Urinary bladder (tissue), 4 donors: ENCODE results near the gene RPTOR. TPM values are rescaled to one million over a fixed set of nuclear protein-coding genes. Genes with fewer than 3 reads are reported as not detected.

ENCODE experiments used
- DNase-seq: peaks from one replicate; pipeline ENCODE4 v3.0.0-alpha.2; 2015; ENCODE audit errors: extremely low spot score
- H3K27ac ChIP-seq: one replicate; pipeline ENCODE4 v1.5.1; 2013; ENCODE audit warnings: low read depth, mild to moderate bottlenecking, moderate library complexity
- H3K36me3 ChIP-seq: one replicate; pipeline ENCODE4 v1.6.1; 2013; ENCODE audit warnings: mild to moderate bottlenecking, moderate library complexity; ENCODE audit not compliant: insufficient read depth
- H3K4me1 ChIP-seq: one replicate; pipeline ENCODE4 v1.6.1; 2013; ENCODE audit warnings: mild to moderate bottlenecking, moderate library complexity; ENCODE audit not compliant: insufficient read depth
- H3K4me3 ChIP-seq: one replicate; pipeline ENCODE4 v1.5.1; 2013; ENCODE audit warnings: low read depth, low read length
- WGBS: extraction: QIAGEN DNeasy Blood & Tissue Kit; methylation state at CpG from one replicate; pipeline ENCODE4 v1.1.7; 2013; 5-methylcytosine and 5-hydroxymethylcytosine counted together
- polyA plus RNA-seq: library from polyadenylated mRNA; stranded (reverse); fragments of 200-250 nt; gene quantifications from one replicate; pipeline ENCODE4 v1.2.3, GENCODE V29; 2013
- total RNA-seq: library from RNA; depleted of rRNA; stranded (reverse); fragments of >200 nt; gene quantifications from one replicate; pipeline ENCODE4 v1.2.3, GENCODE V29; 2014
- donor health status: healthy with polysubstance abuse.
- donor health status: healthy.

Gene RPTOR
- total and polyA plus RNA-seq, 2 donors: 23.5 to 54.1 TPM

DNA sequence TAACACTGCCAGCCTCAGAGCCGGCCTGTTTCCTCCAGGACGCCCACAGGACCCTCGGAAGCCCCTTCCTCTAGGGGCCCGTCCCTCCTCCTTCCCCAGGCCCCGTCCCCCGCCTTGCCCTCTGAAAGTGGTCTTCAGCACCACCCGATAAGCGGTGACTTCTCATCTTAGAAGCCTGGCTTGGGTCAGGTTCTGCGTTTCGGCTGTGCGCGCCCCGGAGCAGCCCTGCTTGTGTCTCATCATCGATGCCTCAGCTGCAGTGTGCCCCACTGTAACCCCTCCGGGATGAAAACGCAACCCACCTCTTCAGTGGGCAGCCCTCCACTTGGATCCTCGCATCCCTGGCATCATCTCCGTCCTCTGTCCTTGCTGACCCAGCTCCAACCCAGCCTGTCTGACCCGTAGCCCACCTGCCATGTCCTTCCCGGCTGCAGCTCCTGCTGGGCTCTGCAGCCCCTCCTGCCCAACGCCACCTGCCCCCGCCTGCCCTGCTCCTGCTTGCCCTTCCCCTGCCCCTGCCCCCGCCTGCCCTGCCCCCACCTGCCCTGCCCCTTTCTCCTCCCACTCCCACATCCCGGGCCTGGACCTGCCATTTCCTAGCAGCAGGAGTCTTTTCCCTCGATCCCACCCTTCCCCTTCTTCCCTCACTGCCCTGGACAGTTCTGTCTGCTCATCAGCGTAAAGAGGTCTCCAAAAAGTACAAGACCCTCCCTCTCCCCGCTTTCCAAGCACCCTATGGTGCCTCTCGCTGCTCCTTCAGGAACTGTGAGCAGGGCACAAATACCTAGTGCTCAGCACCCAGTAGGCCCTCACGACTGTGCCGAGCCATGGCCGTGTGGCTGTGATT lies 334.5 kb downstream of the RPTOR start:
- no peak for DNase-seq
- no peak overlapping the region for H3K27ac ChIP-seq
- WGBS: 93% methylated on average over 31 of the region's 31 CpGs
- no peaks in the 10 kb centered on the region for H3K4me1 ChIP-seq
- H3K4me3 ChIP-seq: no peak overlapping the region
- H3K36me3 ChIP-seq: peaks cover 2% of the 10 kb centered on the region

DNA sequence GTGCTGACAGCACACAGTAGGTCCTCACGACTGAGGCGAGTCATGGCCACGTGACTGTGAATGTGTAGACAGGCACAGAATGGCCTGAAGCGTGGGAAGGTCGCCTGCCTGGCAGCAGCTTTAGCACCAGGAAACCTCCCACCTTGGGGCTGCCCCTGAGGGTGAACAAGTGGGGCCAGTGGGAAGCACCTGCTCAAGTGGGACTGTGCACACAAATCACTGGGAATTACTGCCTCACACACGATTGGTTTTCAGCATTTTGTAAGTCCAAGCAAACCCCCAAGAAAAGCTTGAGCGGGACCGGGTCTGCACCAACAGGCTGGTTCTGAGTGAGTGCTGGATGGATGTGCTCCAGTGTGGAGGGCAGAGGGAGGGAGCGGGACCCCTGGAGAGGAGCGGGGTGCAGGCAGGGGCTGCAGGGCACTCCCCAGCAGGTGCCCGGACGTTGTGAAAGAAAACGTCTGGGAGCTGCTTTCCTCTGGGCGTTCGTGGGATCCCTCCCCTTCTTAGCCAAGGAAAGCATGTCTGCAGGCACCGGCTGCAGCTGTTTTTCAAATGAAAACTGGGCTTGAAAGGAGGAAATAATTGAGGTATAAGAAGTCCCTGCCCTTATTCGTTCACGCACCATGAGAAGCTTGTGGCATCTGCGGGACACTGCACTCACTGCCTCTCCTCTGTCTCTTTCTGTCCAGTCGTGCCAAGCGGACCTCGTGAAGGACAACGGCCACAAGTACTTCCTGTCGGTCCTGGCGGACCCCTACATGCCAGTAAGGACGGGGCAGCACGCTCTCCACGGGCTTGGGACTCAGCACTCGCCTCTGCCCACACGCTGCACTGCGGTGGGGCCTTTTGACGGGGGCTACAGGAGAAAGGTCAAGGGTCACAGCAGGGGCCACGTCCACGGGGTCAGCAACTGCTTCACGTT lies 335.3 kb downstream of the RPTOR start:
- 85% methylated on average over 35 of the region's 35 CpGs for WGBS
- Histone ChIP-seq H3K4me3 (no peak overlapping the region), H3K4me1 (no peaks in the 10 kb centered on the region), H3K36me3 (peaks cover 2% of the 10 kb centered on the region), H3K27ac (no peak overlapping the region)
- DNase-seq: no peak

DNA sequence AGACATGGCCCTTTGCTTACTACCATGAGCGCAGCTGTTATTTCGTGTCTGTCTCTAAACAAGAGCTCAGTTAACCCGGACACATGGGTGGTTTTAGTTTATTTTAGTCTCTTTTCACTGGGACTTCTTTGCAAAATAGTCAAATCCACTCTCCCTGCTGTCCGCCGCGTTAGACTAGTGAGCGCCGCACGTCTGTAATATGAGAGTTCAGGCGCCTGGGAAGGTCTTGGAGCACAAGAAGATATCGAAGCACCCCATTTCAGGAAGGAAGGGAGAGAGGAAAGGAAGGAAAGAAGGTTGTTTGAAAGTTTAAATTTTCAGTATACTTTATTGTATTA lies 336.0 kb downstream of the RPTOR start:
- Histone ChIP-seq H3K4me1 (no peaks in the 10 kb centered on the region), H3K4me3 (no peak overlapping the region), H3K27ac (no peak overlapping the region), H3K36me3 (peaks cover 2% of the 10 kb centered on the region)
- DNase-seq: no peak
- WGBS: 84% methylated on average over 11 of the region's 11 CpGs

DNA sequence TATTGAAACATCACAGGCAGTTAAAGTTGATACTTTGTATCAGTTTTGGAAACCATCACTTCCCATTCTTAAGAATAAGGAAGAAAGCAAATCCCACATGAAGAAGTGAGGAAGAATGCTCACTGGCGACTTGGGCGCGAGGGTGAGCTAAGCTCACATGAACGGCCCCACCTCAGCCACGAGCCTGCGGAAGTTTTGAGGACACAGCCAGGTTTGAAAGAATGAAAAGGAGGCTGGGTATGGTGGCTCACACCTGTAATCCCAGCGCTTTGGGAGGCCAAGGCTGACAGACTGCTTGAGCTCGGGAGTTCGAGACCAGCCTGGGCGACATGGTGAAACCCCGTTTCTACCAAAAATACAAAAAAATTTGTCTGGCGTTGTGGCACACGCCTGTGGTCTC lies 336.7 kb downstream of the RPTOR start:
- no peak overlapping the region for H3K27ac ChIP-seq
- 94% methylated on average over 13 of the region's 13 CpGs for WGBS
- no peak overlapping the region for H3K4me3 ChIP-seq
- DNase-seq: no peak
- peaks cover 5% of the 10 kb centered on the region for H3K36me3 ChIP-seq
- no peaks in the 10 kb centered on the region for H3K4me1 ChIP-seq

DNA sequence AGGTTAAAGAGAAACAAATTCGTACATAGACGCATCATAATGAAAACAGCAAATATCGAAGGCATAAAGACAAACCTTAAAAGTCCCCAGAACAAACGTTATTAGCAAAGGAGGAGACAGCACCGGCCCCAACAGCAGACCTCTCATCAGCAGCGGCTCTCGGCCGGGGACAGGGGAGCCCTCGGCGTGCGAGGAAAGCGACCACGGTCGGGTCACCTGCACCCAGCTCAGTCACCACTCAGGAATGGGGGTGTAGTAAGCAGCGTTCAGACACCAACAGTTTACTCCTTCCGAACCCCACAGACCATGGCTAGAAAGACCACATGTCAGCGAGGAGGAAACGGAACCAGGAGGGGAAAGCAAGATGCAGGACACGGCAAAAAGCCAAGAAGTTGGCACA lies 337.7 kb downstream of the RPTOR start:
- WGBS: 94% methylated on average over 19 of the region's 19 CpGs
- Histone ChIP-seq H3K36me3 (peaks cover 5% of the 10 kb centered on the region), H3K4me1 (no peaks in the 10 kb centered on the region), H3K4me3 (no peak overlapping the region), H3K27ac (no peak overlapping the region)
- no peak for DNase-seq

DNA sequence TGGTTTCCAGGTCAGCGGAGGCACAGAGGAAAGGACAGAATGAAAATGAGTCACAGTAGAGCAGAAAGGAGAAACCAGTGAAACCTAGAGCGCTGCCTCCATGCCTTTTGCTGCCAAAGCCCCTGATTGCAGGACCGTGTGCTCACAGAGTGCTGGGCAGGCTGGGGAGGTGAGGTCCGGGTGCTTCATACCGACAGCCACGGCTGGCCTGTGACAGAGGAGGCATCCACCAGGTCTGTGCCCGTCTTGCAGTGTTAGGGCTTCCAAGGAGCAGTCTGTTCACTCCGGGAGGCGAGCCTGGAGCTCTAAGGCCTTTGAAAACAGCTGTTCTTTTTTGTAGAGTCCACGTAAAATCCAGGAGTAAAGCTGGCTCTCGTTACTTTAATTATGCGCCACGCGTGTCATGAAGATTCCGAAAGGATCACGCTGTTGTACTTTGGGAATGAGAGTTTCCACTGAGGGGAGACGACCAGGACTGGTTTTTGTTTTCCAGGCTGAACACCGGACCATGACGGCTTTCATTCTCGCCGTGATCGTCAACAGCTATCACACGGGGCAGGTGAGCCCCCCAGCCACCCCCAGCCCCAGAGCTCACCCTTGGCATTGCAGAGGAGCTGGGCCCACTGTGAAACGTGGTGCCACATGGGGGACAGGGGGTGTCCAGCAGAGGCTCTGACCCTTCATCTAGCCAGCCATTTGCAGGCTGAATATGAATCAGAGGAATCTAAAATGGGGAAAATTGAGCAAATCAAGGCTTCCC lies 338.5 kb downstream of the RPTOR start:
- Histone ChIP-seq H3K4me3 (no peak overlapping the region), H3K27ac (no peak overlapping the region), H3K36me3 (peaks cover 5% of the 10 kb centered on the region), H3K4me1 (no peaks in the 10 kb centered on the region)
- no peak for DNase-seq
- 94% methylated on average over 24 of the region's 24 CpGs for WGBS

DNA sequence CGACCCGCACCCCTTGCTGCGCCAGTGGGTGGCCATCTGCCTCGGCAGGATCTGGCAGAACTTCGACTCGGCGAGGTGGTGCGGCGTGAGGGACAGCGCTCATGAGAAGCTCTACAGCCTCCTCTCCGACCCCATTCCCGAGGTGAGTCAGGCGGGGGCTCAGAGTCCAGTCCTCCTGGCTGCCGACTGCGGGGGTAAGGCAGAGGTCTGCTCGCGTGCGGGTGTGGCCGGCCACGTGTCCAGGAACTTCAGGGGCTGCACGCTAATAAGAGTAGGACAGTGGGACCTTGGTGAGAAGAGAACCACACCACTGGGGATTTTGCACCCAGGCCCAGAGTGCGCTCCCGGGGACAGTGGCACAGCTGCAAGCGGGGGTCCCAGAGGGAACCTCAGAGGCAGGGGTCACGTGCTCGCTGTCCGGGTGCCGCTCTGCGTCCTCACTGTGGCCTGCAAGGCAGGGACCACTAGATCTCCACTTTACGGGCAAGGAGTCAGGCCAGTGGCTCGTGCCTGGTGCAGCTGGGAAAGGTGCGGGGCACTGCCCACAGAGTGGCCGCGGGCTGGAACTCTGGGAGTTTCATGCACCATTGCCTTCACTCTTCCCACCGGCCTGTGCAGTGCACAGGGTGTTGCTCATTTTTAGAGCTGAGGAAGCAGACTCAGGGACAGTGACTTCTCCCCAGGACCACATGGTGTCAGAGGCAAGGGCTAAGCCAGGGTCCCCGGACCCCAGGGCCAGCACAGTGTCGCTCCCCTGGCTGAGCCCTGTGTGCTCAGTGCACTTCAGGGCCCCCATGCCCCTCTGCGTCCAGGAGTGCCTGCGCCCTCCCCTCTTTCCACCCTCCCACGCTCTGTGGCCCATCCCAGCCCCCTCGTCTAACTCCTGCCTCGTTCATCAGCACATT lies 339.4 kb downstream of the RPTOR start:
- Histone ChIP-seq H3K27ac (no peak overlapping the region), H3K36me3 (peaks cover 5% of the 10 kb centered on the region), H3K4me1 (no peaks in the 10 kb centered on the region), H3K4me3 (no peak overlapping the region)
- 97% methylated on average over 42 of the region's 42 CpGs for WGBS
- DNase-seq: no peak

DNA sequence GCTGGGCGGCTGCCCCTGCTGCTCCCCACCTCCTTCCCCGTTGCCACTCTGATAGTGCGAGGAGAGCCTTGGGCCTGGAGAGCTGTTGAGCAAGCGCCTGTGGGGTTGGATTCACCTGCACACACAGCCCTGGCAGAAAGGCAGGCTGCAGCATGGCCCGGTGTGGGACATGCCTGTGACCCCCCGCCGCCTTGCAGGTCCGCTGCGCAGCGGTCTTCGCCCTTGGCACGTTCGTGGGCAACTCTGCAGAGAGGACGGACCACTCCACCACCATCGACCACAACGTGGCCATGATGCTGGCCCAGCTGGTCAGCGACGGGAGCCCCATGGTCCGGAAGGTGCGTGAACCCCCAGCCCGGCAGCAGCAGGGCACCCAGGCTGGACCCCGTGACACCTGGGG lies 340.2 kb downstream of the RPTOR start:
- H3K4me1 ChIP-seq: no peaks in the 10 kb centered on the region
- H3K27ac ChIP-seq: no peak overlapping the region
- 98% methylated on average over 22 of the region's 22 CpGs for WGBS
- H3K4me3 ChIP-seq: no peak overlapping the region
- DNase-seq: no peak
- peaks cover 5% of the 10 kb centered on the region for H3K36me3 ChIP-seq

DNA sequence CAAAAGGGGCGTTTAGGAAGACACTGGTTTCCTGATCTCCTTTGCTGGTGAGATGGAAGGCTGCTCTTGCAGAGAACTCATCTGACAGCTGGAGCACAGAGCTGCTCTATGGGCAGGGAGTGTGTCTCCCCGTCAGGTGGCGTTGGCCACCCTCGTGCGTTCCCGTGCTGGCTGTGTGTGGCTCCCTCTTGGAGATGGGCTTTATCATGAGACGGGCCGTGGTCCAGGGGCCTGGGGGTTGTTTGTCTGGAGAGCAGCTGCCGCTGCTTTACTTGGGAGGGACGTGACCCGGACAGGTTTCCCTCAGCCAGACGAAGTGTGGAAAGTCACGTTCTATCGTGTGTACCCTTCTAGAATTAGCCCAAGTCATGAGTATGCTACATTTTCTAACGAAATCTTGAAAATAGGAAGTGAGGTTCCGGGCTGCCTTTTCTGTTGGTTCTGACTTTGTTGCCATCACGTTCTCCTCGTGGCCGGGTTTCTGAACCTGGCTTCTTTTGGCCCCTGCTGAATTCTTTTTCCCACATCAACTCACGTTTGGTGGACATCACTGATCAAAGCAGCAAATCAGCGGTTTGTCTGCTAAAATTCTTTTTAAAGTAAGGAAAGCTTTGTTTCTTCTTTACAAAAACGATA lies 341.4 kb downstream of the RPTOR start:
- 95% methylated on average over 22 of the region's 22 CpGs for WGBS
- Histone ChIP-seq H3K27ac (no peak overlapping the region), H3K4me3 (no peak overlapping the region), H3K4me1 (no peaks in the 10 kb centered on the region), H3K36me3 (peaks cover 5% of the 10 kb centered on the region)
- DNase-seq: no peak

DNA sequence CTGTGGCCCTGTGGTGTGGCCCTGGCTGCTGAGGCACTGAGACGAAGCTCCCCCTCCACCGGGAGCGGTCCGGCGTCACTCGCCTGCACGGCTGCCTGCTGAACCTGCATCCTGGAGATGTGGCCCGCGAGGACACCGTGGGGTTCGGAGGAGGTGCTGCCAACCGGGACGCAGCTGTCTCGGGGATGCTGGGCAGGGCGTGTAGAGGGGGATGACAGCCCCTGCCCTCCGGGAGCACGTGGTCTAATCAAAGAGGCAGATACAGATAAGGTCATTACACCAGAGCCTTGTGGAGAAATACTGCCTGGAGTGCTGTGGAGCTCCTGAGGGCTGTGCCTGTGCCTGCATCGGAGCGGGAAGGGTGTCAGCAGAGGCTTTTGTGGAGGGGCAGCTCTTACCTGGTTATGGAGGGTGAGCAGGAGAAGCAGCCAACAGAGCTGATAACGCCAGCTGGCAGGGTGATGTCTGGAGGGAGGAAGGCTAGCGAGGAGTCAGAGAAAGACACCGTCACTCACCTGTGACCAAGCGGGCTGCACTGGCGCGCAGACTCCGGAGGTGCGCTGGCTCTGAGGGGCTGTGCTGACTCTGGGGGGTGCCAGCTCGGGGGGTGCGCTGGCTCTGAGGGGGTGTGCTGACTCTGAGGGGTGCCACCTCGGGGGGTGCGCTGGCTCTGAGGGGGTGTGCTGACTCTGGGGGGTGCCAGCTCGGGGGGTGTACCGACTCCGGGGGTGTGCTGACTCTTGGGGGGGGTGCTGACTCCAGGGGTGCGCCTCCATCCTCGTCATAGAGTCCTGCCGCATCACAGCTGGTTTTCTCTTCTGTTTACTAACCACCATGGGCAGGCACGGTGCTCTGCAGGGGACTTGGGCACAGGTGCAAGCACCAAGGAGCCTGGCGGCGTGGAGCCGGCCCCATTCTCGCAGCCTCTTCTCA lies 342.3 kb downstream of the RPTOR start:
- Histone ChIP-seq H3K36me3 (peaks cover 2% of the 10 kb centered on the region), H3K27ac (no peak overlapping the region), H3K4me1 (no peaks in the 10 kb centered on the region), H3K4me3 (no peak overlapping the region)
- no peak for DNase-seq
- 94% methylated on average over 42 of the region's 42 CpGs for WGBS

DNA sequence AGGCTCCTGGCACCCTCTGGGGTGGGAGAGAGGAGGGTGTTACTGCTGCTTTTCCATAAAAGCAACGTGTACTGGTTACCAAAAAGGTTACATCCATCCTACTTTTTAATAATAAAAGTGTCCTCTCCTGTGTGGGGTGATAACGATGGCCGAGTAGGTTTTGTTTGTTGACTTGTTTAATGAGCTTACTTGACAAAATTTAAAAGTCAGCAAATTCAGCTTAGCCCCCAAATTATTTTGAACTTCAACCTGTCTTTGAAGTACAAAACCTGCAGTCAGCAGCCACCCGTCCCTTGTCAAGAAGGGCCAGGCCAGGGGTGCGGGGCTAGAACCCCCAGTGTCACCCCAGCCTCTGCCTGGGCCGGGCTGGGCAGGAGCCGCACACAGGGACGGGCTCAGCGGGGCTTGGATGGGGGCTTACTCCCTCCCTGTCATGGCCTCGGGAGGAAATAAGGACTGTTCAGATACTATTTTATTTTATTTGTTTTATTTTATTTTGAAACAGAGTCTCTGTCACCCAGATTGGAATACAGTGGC lies 343.1 kb downstream of the RPTOR start:
- H3K36me3 ChIP-seq: peaks cover 2% of the 10 kb centered on the region
- H3K27ac ChIP-seq: no peak overlapping the region
- WGBS: 89% methylated on average over 10 of the region's 10 CpGs
- H3K4me3 ChIP-seq: no peak overlapping the region
- H3K4me1 ChIP-seq: no peaks in the 10 kb centered on the region
- no peak for DNase-seq
